ENCODE data around the gene ECPAS. TPM values are rescaled to one million over a fixed set of nuclear protein-coding genes. Genes with fewer than 3 reads are reported as not detected.
A peak's percentile ranks its signal among the peaks of the same experiment; 100 is the strongest.

ECPAS gene
- total RNA-seq, 2 experiments from 2014 or later = 56.8 to 58.1 TPM

GRCh38 chr9:111400564-111400898 is 83.7 kb downstream of the ECPAS start:
- Mint-ChIP-seq H3K9me3 (peaks cover 25% of the 10 kb centered on the region), H3K36me3 (ENCODE audit: low read depth) (peaks cover 74% of the 10 kb centered on the region), H3K27me3 (ENCODE audit: low read depth) (no peaks in the 10 kb centered on the region), H3K27ac (no peak overlapping the region), H3K4me3 (no peak overlapping the region), H3K4me1 (ENCODE audit: low read depth) (no peaks in the 10 kb centered on the region)
- CTCF ChIA-PET = interaction anchor here (0.6 to 1.3 kb wide), 3 partner anchors 8 to 17 kb away, joined by 3 to 4 read pairs (median 3); no protein-coding TSS in a partner anchor
- intact Hi-C loops (cut with micrococcal nuclease) = no loop called here
- DNase-seq = no peak

GRCh38 chr9:111399772-111400563 is 84.2 kb downstream of the ECPAS start:
- CTCF ChIA-PET = interaction anchor here (0.6 to 1.3 kb wide), 3 partner anchors 9 to 18 kb away, joined by 3 to 4 read pairs (median 3); no protein-coding TSS in a partner anchor

GRCh38 chr9:111399211-111399739 is 84.9 kb downstream of the ECPAS start:
- no peaks in the 10 kb centered on the region for H3K27me3 Mint-ChIP-seq (ENCODE audit: low read depth)
- peaks cover 18% of the 10 kb centered on the region for H3K9me3 Mint-ChIP-seq
- DNase-seq = no peak
- intact Hi-C loops (cut with micrococcal nuclease) = no loop called here
- H3K36me3 Mint-ChIP-seq (ENCODE audit: low read depth) = peaks cover 72% of the 10 kb centered on the region
- no peak overlapping the region for H3K4me3 Mint-ChIP-seq
- CTCF ChIA-PET = interaction anchor here (0.6 to 1.3 kb wide), 2 partner anchors 13 kb away, joined by 4 to 7 read pairs; no protein-coding TSS in a partner anchor
- no peak overlapping the region for H3K27ac Mint-ChIP-seq
- H3K4me1 Mint-ChIP-seq (ENCODE audit: low read depth) = no peaks in the 10 kb centered on the region

More at GRCh38 chr9:111399772-111400563, 84.2 kb downstream of the ECPAS start:
- H3K4me3 Mint-ChIP-seq = no peak overlapping the region
- intact Hi-C loops (cut with micrococcal nuclease) = no loop called here
- no peaks in the 10 kb centered on the region for H3K4me1 Mint-ChIP-seq (ENCODE audit: low read depth)
- H3K27ac Mint-ChIP-seq = no peak overlapping the region
- H3K27me3 Mint-ChIP-seq (ENCODE audit: low read depth) = no peaks in the 10 kb centered on the region
- peak; percentile 22 for DNase-seq
- H3K9me3 Mint-ChIP-seq = peaks cover 21% of the 10 kb centered on the region
- H3K36me3 Mint-ChIP-seq (ENCODE audit: low read depth) = peaks cover 74% of the 10 kb centered on the region

- peaks cover 63% of the 10 kb centered on the region for H3K36me3 Mint-ChIP-seq (ENCODE audit: low read depth)
Measured at GRCh38 chr9:111393971-111394370, 90.2 kb downstream of the ECPAS start.

GRCh38 chr9:111389406-111389805 is 94.8 kb downstream of the ECPAS start:
- H3K36me3 Mint-ChIP-seq (ENCODE audit: low read depth) = peaks cover 36% of the 10 kb centered on the region
- no peaks in the 10 kb centered on the region for H3K9me3 Mint-ChIP-seq
- DNase-seq = no peak
- intact Hi-C loops (cut with micrococcal nuclease) = no loop called here
- CTCF ChIA-PET = no interaction called here
- no peaks in the 10 kb centered on the region for H3K27me3 Mint-ChIP-seq (ENCODE audit: low read depth)
- H3K27ac Mint-ChIP-seq = no peak overlapping the region
- no peaks in the 10 kb centered on the region for H3K4me1 Mint-ChIP-seq (ENCODE audit: low read depth)
- H3K4me3 Mint-ChIP-seq = no peak overlapping the region

More at GRCh38 chr9:111393971-111394370, 90.2 kb downstream of the ECPAS start:
- DNase-seq = no peak
- CTCF ChIA-PET = no interaction called here
- Mint-ChIP-seq H3K27me3 (ENCODE audit: low read depth) (no peaks in the 10 kb centered on the region), H3K9me3 (no peaks in the 10 kb centered on the region), H3K27ac (no peak overlapping the region), H3K4me3 (no peak overlapping the region), H3K4me1 (ENCODE audit: low read depth) (no peaks in the 10 kb centered on the region)
- intact Hi-C loops (cut with micrococcal nuclease) = no loop called here

GRCh38 chr9:111386386-111386785 is 97.8 kb downstream of the ECPAS start:
- Mint-ChIP-seq H3K4me1 (ENCODE audit: low read depth) (no peaks in the 10 kb centered on the region), H3K27me3 (ENCODE audit: low read depth) (no peaks in the 10 kb centered on the region), H3K4me3 (no peak overlapping the region), H3K36me3 (ENCODE audit: low read depth) (peaks cover 31% of the 10 kb centered on the region), H3K27ac (no peak overlapping the region), H3K9me3 (no peaks in the 10 kb centered on the region)
- intact Hi-C loops (cut with micrococcal nuclease) = no loop called here
- CTCF ChIA-PET = interaction anchor here (0.6 kb wide), 1 partner anchor 13 kb away, joined by 7 read pairs; no protein-coding TSS in a partner anchor
- DNase-seq = no peak

- Mint-ChIP-seq H3K27me3 (ENCODE audit: low read depth) (no peaks in the 10 kb centered on the region), H3K4me1 (ENCODE audit: low read depth) (no peaks in the 10 kb centered on the region), H3K27ac (no peak overlapping the region), H3K36me3 (ENCODE audit: low read depth) (peaks cover 40% of the 10 kb centered on the region), H3K4me3 (no peak overlapping the region), H3K9me3 (no peaks in the 10 kb centered on the region)
- CTCF ChIA-PET = interaction anchor here (0.6 kb wide), 1 partner anchor 241 kb away, joined by 5 read pairs; no protein-coding TSS in a partner anchor
- intact Hi-C loops (cut with micrococcal nuclease) = no loop called here
- DNase-seq = no peak
Measured at GRCh38 chr9:111381006-111381405, 103.2 kb downstream of the ECPAS start.

- no peak for DNase-seq
- H3K27ac Mint-ChIP-seq = no peak overlapping the region
- H3K4me1 Mint-ChIP-seq (ENCODE audit: low read depth) = no peaks in the 10 kb centered on the region
- no peaks in the 10 kb centered on the region for H3K9me3 Mint-ChIP-seq
- intact Hi-C loops (cut with micrococcal nuclease) = no loop called here
- H3K36me3 Mint-ChIP-seq (ENCODE audit: low read depth) = peaks cover 67% of the 10 kb centered on the region
- CTCF ChIA-PET = no interaction called here
- no peak overlapping the region for H3K4me3 Mint-ChIP-seq
- H3K27me3 Mint-ChIP-seq (ENCODE audit: low read depth) = no peaks in the 10 kb centered on the region
Measured at GRCh38 chr9:111375817-111376564, 108.2 kb downstream of the ECPAS start.

- peaks cover 71% of the 10 kb centered on the region for H3K36me3 Mint-ChIP-seq (ENCODE audit: low read depth)
- H3K4me1 Mint-ChIP-seq (ENCODE audit: low read depth) = no peaks in the 10 kb centered on the region
- intact Hi-C loops (cut with micrococcal nuclease) = no loop called here
- H3K9me3 Mint-ChIP-seq = no peaks in the 10 kb centered on the region
- H3K27me3 Mint-ChIP-seq (ENCODE audit: low read depth) = no peaks in the 10 kb centered on the region
- H3K27ac Mint-ChIP-seq = no peak overlapping the region
- no peak for DNase-seq
- CTCF ChIA-PET = no interaction called here
- H3K4me3 Mint-ChIP-seq = no peak overlapping the region
Measured at GRCh38 chr9:111375062-111375461, 109.1 kb downstream of the ECPAS start.

GRCh38 chr9:111372297-111372696 is 111.9 kb downstream of the ECPAS start:
- peaks cover 77% of the 10 kb centered on the region for H3K36me3 Mint-ChIP-seq (ENCODE audit: low read depth)
- H3K4me3 Mint-ChIP-seq = no peak overlapping the region

GRCh38 chr9:111366978-111367377 is 117.2 kb downstream of the ECPAS start:
- intact Hi-C loops (cut with micrococcal nuclease) = no loop called here
- Mint-ChIP-seq H3K9me3 (no peaks in the 10 kb centered on the region), H3K27me3 (ENCODE audit: low read depth) (no peaks in the 10 kb centered on the region), H3K4me1 (ENCODE audit: low read depth) (no peaks in the 10 kb centered on the region), H3K36me3 (ENCODE audit: low read depth) (peaks cover 67% of the 10 kb centered on the region), H3K4me3 (no peak overlapping the region), H3K27ac (no peak overlapping the region)
- no peak for DNase-seq
- CTCF ChIA-PET = no interaction called here

More at GRCh38 chr9:111372297-111372696, 111.9 kb downstream of the ECPAS start:
- Mint-ChIP-seq H3K4me1 (ENCODE audit: low read depth) (no peaks in the 10 kb centered on the region), H3K27ac (no peak overlapping the region), H3K9me3 (no peaks in the 10 kb centered on the region), H3K27me3 (ENCODE audit: low read depth) (no peaks in the 10 kb centered on the region)
- intact Hi-C loops (cut with micrococcal nuclease) = no loop called here
- DNase-seq = no peak
- CTCF ChIA-PET = no interaction called here

- intact Hi-C loops (cut with micrococcal nuclease) = no loop called here
- Mint-ChIP-seq H3K27me3 (ENCODE audit: low read depth) (no peaks in the 10 kb centered on the region), H3K4me3 (no peak overlapping the region), H3K9me3 (no peaks in the 10 kb centered on the region), H3K4me1 (ENCODE audit: low read depth) (no peaks in the 10 kb centered on the region), H3K27ac (no peak overlapping the region), H3K36me3 (ENCODE audit: low read depth) (peaks cover 38% of the 10 kb centered on the region)
- DNase-seq = no peak
- CTCF ChIA-PET = no interaction called here
Measured at GRCh38 chr9:111362526-111362925, 121.7 kb downstream of the ECPAS start.

Data from activated naive CD4-positive, alpha-beta T cell treated with anti-CD3 and anti-CD28 coated beads for 36 hours (primary cell).